Stimulated activated effector memory CD8-positive, alpha-beta T cell treated with anti-CD3 and anti-CD28 coated beads, Interleukin-12 subunit alpha, Interleukin-12 subunit beta, amount 100 ng/mL, for 72 hours (primary cell): Measurements from ENCODE around the gene MAGED1.
A peak's percentile ranks its signal among the peaks of the same experiment; 100 is the strongest.

Experiments used
- ATAC-seq: fragments of 150-1000 bp; cut with Tn5 transposase; 2 replicates; pipeline ENCODE4 v1.10.0; 2021
- DNase-seq, 2 donors: peaks; one replicate each; pipeline ENCODE4 v3.0.0; 2021 to 2022; ENCODE audit warnings: low spot score in 2 of 2
- H3K27ac Mint-ChIP-seq: one replicate; pipeline ENCODE4 v1.8.0; 2022; ENCODE audit warnings: mild to moderate bottlenecking, mixed read lengths
- H3K36me3 Mint-ChIP-seq: one replicate; pipeline ENCODE4 v1.8.0; 2022; ENCODE audit warnings: mild to moderate bottlenecking, mixed read lengths
- H3K4me1 Mint-ChIP-seq: one replicate; pipeline ENCODE4 v1.8.0; 2022; ENCODE audit warnings: mixed read lengths
- H3K4me3 Mint-ChIP-seq: one replicate; pipeline ENCODE4 v1.8.0; 2022; ENCODE audit warnings: mild to moderate bottlenecking, mixed read lengths
- H3K9me3 Mint-ChIP-seq: one replicate; pipeline ENCODE4 v1.8.0; 2022; ENCODE audit warnings: mixed read lengths

The MAGED1 gene, protein sequence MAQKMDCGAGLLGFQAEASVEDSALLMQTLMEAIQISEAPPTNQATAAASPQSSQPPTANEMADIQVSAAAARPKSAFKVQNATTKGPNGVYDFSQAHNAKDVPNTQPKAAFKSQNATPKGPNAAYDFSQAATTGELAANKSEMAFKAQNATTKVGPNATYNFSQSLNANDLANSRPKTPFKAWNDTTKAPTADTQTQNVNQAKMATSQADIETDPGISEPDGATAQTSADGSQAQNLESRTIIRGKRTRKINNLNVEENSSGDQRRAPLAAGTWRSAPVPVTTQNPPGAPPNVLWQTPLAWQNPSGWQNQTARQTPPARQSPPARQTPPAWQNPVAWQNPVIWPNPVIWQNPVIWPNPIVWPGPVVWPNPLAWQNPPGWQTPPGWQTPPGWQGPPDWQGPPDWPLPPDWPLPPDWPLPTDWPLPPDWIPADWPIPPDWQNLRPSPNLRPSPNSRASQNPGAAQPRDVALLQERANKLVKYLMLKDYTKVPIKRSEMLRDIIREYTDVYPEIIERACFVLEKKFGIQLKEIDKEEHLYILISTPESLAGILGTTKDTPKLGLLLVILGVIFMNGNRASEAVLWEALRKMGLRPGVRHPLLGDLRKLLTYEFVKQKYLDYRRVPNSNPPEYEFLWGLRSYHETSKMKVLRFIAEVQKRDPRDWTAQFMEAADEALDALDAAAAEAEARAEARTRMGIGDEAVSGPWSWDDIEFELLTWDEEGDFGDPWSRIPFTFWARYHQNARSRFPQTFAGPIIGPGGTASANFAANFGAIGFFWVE

DNA sequence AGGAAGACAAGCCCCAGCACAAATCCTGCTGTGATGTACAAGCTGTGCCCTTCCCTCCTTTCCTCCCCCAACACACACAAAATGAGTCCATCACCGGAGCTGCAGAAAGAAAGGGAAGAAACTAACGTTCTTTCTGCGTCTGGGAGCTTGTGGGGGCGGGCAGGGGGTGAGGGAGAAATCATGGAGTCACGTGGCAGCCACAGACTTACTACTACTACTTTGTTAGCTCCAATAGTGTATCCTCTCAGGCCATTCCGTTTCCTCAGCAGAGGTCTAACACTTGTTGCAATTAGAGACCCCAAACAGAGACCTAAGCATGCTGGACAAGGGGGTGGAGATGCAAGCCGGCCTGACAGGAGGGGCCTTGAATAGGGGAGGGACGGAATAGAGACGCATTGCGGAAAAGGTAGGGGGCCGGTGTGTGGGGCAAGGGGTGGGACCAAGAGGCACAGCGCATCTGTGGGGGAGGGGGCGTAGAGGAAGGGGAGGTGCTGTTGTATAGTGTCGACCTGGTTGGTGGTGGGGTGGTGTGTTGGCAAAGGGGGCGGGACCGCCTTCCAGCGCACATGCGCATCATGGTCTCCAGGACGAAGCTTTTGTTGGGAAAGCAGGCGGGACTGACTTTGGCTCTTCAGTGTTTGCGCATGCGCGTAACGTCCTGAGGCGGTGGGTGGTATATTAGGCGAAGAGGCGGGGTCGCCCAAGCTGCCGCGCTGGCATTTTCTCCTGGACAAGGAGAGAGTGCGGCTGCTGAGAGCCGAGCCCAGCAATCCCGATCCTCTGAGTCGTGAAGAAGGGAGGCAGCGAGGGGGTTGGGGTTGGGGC, at the start of gene MAGED1:
Gene MAGED1, plus strand, starts transcription at position 703 of the 825 bp plus-strand sequence. CDS start 682 bp downstream, outside the sequence.
- H3K27ac Mint-ChIP-seq, result peak within 1 kb of the TSS; percentile 95
- peaks cover 36% of the 10 kb centered on the region for H3K36me3 Mint-ChIP-seq
- no peaks in the 10 kb centered on the region for H3K9me3 Mint-ChIP-seq
- peak; percentile 41 to 82 for DNase-seq
- ATAC-seq, result peak; percentile 92
- peak within 1 kb of the TSS; percentile 85 for H3K4me3 Mint-ChIP-seq
- peaks cover 23% of the 10 kb centered on the region for H3K4me1 Mint-ChIP-seq

DNA sequence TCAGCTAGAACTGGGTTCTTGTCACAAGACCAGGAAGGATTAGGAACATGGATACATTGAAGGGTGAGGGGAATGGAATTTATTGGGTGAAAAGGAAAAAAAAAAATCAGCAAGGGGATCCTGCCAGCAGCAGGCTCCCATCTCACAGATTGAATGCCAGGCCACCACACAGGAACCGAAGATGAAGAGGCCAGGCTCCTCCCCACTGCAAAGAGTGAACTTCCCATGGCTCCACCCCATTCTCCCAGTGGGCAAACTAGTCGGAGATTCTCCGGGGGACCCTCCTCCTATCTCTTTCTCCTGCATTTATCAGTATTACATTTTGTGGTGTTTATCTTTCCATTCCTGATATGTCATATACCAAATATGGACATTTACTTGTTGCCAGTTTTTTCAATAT, 46.0 kb upstream of the MAGED1 start:
- H3K4me1 Mint-ChIP-seq, result peaks cover 28% of the 10 kb centered on the region
- peaks cover 10% of the 10 kb centered on the region for H3K36me3 Mint-ChIP-seq
- ATAC-seq (no peak), DNase-seq (no peak)
- H3K9me3 Mint-ChIP-seq, result peaks cover 3% of the 10 kb centered on the region
- H3K27ac Mint-ChIP-seq, result no peak overlapping the region
- H3K4me3 Mint-ChIP-seq, result no peak overlapping the region

DNA sequence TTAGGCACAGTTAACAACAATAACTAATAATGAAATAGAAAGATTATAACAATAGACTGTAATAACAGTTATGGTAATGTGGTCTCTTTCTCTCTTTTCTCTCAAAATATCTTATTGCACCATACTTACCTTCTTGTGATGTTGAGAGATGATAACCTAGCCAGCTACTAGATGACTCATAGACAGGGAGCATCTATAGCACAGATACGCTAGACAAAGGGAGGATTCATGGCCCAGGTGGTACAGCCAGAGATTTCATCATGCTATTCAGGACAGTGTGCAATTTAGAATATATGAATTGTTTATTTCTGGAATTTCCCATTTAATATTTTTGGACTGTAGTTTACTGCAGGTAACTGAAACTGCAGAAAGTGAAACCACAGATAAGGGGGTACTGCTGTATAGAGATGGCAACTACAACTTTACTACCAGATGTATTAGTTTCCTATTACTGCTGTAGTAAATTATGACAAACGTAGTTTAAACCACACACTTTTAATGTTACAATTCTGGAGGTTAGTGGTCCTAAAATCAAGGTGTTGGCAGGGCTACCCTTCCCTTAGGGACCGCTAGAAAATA, 41.8 kb upstream of the MAGED1 start:
- Mint-ChIP-seq H3K9me3 (peaks cover 6% of the 10 kb centered on the region), H3K27ac (no peak overlapping the region), H3K36me3 (peaks cover 6% of the 10 kb centered on the region), H3K4me1 (peaks cover 14% of the 10 kb centered on the region), H3K4me3 (no peak overlapping the region)
- DNase-seq (no peak), ATAC-seq (no peak)

DNA sequence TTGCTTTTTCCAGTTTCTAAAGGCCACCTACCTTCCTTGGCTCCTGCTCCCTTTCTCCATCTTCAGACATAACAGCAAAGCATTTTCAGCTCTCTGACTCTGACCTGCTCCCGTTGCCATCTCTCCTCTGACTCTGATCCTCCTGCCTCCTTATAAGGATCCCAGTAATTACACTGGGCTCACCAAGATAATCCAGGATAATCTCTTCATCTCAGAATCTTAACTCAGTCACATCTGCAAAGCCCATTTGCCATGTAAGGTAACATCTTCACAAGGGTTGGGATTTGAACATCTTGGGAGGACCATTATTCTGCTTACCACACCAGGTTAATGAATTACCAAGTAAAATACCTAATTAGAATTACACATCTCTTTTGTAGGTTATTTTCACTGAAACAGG, 41.3 kb upstream of the MAGED1 start:
- Mint-ChIP-seq H3K9me3 (peaks cover 6% of the 10 kb centered on the region), H3K36me3 (peaks cover 6% of the 10 kb centered on the region), H3K27ac (no peak overlapping the region), H3K4me1 (peaks cover 14% of the 10 kb centered on the region), H3K4me3 (no peak overlapping the region)
- no peak for DNase-seq
- ATAC-seq, result no peak

DNA sequence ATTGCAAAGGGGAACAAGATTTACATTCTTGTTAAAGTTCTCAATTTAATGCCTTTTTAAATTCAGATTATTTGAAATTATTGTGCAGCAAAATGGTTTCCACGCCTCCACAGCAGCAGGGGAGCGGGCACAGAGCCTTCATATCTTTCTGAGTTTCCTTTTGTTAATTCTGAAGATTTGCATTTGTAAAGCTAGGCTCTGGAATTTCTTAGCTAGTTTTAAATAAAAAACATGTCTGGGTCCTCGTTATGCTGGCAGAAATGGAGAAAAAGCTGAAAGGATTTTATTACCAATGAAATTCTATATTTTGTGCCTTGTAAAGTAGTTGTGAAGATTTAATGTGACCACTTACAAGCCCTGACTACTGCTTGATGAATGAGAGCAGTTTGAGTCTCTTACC, 40.8 kb upstream of the MAGED1 start:
- ATAC-seq, result no peak
- H3K4me1 Mint-ChIP-seq, result peaks cover 8% of the 10 kb centered on the region
- peaks cover 6% of the 10 kb centered on the region for H3K36me3 Mint-ChIP-seq
- DNase-seq, result no peak
- no peak overlapping the region for H3K4me3 Mint-ChIP-seq
- H3K9me3 Mint-ChIP-seq, result peaks cover 6% of the 10 kb centered on the region
- H3K27ac Mint-ChIP-seq, result no peak overlapping the region

DNA sequence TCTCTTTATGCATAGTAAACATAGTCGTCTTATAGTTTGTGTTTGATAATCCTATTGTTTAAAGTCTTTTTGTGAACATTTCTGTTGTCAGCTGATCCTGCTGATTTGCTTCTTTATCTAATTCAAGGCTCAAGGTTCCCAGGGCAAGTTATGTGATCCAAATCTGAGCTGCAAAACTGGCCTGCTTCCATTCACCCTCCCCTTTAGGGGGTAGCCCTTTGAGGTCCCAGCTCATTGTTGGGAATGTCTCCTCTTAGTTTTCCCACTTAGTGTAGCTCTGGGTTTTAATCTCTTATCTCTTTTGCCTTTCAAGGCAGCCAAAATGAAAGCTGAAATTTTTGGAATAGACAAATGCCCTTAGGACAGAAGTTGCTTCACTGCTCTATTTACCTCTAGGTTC, 40.2 kb upstream of the MAGED1 start:
- ATAC-seq (no peak), DNase-seq (no peak)
- no peak overlapping the region for H3K27ac Mint-ChIP-seq
- H3K4me3 Mint-ChIP-seq, result no peak overlapping the region
- peaks cover 6% of the 10 kb centered on the region for H3K36me3 Mint-ChIP-seq
- H3K4me1 Mint-ChIP-seq, result peaks cover 6% of the 10 kb centered on the region
- H3K9me3 Mint-ChIP-seq, result peaks cover 6% of the 10 kb centered on the region

DNA sequence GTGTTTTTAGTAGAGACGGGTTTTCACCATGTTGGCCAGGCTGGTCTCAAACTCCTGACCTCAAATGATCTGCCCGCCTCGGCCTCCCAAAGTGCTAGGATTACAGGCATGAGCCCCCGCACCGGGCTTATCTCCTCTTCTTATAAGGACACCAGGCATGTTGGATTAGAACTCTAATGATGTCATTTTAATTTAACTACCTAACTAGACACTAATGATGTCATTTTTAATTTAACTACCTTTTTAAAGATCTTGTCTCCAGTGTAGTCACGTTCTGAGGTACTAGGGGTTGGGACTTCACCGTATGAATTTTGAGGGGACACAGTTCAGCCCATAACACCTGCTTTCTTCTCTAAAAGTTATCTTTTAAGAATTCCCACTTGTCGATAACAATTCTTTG, 37.7 kb upstream of the MAGED1 start:
- no peak for DNase-seq
- Mint-ChIP-seq H3K4me3 (no peak overlapping the region), H3K27ac (no peak overlapping the region), H3K9me3 (peaks cover 6% of the 10 kb centered on the region), H3K4me1 (peaks cover 20% of the 10 kb centered on the region), H3K36me3 (peaks cover 13% of the 10 kb centered on the region)
- no peak for ATAC-seq

DNA sequence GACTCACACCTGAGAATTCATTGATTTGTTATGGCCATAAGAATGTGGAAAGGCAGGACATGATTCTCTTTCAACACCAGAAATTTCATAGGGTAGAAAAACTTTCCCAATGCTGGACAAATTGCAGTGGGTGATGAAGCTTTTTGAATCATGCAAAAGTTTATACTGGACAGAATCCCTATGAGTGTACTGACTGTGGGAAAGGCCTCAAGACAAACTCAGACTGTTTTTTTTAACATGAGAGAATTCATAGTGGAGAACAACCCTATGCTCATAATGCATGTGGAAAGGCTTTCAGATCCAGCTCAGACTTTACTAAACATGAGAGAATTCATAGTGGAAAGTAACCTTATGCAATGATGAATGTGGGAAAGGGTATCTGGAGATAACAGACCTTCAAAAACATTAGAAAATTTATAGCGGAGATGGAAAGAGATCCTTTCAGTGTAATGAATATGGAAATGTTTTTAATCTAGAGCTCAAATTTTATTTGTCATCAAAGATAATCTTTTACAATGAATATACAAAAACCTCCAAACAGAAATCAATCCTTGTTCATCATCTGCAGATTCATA, 36.2 kb upstream of the MAGED1 start:
- ATAC-seq, result no peak

DNA sequence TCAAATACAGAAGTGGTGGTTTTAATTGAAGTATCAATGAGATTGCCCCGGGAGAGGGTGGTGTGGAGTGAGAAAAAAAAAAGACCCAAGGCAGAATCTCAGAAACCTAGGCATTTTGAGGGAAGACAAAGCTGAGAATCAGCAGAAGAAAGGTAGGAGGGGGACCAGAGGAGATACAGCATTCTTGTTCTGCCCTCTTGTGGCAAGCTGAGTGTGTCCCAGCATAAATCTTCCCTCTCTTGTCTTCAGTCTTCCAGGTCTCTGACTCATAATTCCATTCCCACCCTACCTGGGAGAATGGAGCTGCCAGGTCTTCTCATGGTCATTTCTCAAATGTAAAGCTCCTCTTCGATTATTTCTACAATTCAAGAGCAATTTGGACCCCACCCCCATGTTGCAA, 32.7 kb upstream of the MAGED1 start:
- peaks cover 6% of the 10 kb centered on the region for H3K36me3 Mint-ChIP-seq
- no peak for ATAC-seq
- peaks cover 8% of the 10 kb centered on the region for H3K9me3 Mint-ChIP-seq
- no peak overlapping the region for H3K27ac Mint-ChIP-seq
- H3K4me1 Mint-ChIP-seq, result peaks cover 26% of the 10 kb centered on the region
- H3K4me3 Mint-ChIP-seq, result no peak overlapping the region
- DNase-seq, result no peak

More for the DNA sequence above, 36.2 kb upstream of the MAGED1 start:
- no peak for DNase-seq
- Mint-ChIP-seq H3K9me3 (peaks cover 6% of the 10 kb centered on the region), H3K4me1 (peaks cover 14% of the 10 kb centered on the region), H3K36me3 (peaks cover 13% of the 10 kb centered on the region), H3K27ac (no peak overlapping the region), H3K4me3 (no peak overlapping the region)

DNA sequence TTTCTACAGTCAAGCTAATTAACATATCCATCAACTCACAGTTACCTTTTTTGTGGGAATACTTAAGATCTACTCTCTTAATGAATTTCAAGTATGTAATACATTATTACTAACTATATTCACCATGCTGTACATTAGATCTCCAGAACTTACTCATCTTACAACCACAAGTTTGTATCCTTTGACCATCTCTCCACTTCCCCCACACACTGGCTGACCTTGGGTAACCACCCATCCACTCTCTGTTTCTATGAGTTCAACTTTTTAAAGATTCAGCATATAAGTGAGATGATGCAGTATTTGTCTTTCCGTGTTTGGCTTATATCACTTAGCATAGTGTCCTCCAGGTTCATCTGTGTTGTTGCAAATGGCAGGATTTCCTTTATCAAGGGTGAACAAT, 30.5 kb upstream of the MAGED1 start:
- H3K9me3 Mint-ChIP-seq, result peaks cover 5% of the 10 kb centered on the region
- no peak overlapping the region for H3K4me3 Mint-ChIP-seq
- H3K4me1 Mint-ChIP-seq, result peaks cover 33% of the 10 kb centered on the region
- DNase-seq (no peak), ATAC-seq (peak; percentile 49)
- H3K36me3 Mint-ChIP-seq, result peaks cover 6% of the 10 kb centered on the region
- H3K27ac Mint-ChIP-seq, result no peak overlapping the region

DNA sequence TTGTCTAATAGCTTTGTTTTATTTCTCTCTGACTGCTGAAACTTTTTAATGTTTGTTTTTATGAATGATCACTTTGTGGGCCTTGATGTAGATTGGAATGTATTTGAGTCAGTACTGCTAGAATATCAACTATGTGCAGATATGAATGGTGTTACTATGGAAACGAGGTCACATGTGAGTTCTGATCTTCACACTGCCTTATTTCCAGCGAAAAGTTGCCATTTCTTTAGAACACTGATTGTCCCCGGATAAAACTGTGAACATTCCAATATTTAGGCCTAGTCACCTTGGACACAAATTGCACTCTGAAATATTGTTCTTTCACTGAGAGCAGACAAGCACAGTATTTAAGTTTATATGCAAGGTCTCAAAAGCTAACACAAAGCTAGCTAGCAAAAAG, 27.2 kb upstream of the MAGED1 start:
- H3K4me3 Mint-ChIP-seq, result no peak overlapping the region
- H3K4me1 Mint-ChIP-seq, result peaks cover 19% of the 10 kb centered on the region
- H3K36me3 Mint-ChIP-seq, result no peaks in the 10 kb centered on the region
- peaks cover 5% of the 10 kb centered on the region for H3K9me3 Mint-ChIP-seq
- no peak for ATAC-seq
- no peak for DNase-seq
- H3K27ac Mint-ChIP-seq, result no peak overlapping the region

DNA sequence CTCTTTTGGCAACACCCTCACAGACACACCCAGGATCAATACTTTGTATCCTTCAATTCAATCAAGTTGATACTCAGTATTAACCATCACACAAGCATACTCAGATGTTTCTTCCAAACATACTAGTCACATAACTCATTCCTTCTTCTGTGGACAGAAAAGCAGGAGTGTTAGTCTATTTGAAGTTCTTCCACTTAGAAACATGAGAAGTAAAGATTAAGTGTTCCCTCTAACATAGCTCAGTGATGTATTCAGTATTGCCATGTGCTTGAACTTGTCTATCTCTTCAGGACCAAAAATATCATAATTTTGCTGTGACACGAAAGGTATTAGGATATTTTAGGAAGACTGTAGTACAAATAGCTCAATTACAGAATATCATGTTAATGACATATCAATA, 25.8 kb upstream of the MAGED1 start:
- no peak overlapping the region for H3K27ac Mint-ChIP-seq
- no peaks in the 10 kb centered on the region for H3K36me3 Mint-ChIP-seq
- peaks cover 5% of the 10 kb centered on the region for H3K9me3 Mint-ChIP-seq
- H3K4me3 Mint-ChIP-seq, result no peak overlapping the region
- peaks cover 19% of the 10 kb centered on the region for H3K4me1 Mint-ChIP-seq
- no peak for ATAC-seq
- DNase-seq, result no peak

DNA sequence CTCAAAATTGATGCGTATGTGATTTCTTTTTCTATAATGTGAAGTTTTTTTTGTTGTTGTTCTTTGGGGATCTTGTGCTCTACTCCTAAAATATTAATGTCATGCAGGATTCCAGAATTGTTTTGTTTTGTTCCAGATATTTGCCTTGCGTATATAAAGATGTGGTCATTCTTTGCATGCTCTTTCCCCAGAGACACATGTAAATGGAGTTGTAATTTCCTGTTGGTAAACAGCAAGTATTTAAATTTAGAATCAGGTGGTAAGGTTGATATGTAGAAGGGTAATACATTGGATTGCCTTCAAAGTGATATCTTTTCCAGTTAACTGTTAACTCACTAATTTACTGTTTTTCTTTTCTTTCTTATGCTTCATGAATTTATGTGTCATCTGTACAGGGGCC, 23.1 kb upstream of the MAGED1 start:
- Mint-ChIP-seq H3K27ac (no peak overlapping the region), H3K36me3 (no peaks in the 10 kb centered on the region), H3K4me1 (peaks cover 18% of the 10 kb centered on the region), H3K4me3 (no peak overlapping the region), H3K9me3 (no peaks in the 10 kb centered on the region)
- ATAC-seq, result no peak
- DNase-seq, result no peak

DNA sequence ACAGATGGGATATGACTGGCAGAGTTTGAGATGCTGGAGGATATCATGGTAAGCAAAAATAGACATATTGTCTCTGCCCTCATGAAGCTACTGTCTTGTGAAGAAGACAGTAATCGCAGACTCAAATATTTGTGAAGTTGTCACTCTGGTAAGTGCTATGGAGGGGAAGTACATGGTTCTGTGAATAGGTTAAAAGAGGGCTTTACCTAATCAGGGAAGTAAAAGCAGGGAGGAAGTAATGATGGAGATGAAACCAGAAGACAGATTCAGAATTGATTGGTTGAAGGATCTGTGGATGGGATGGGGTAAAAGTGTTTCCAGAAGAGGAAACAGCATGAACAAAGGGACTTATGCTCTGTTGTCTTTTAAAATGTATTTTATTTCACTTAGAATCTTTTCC, 19.3 kb upstream of the MAGED1 start:
- Mint-ChIP-seq H3K36me3 (no peaks in the 10 kb centered on the region), H3K4me3 (no peak overlapping the region), H3K27ac (no peak overlapping the region), H3K9me3 (no peaks in the 10 kb centered on the region), H3K4me1 (peaks cover 7% of the 10 kb centered on the region)
- DNase-seq, result no peak
- no peak for ATAC-seq

DNA sequence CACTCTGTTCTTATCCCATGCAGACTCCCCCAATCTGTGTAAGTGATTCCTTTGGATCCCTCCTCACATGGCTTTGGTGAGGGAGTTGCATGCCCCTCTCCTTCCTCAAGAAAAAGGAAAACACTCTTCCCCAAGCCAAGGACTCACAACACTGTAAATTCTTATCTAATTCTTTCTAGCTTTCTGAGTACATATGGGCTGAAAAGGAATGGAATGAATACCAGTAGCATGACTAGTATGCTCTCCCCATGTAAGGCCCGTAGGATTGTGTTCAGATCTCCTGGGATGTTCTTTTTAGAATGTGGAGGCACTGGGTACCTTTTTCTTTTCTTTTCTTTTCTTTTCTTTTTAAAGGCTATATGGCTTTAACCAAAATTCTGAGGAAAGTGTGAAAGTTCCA, 17.0 kb upstream of the MAGED1 start:
- Mint-ChIP-seq H3K4me1 (peaks cover 7% of the 10 kb centered on the region), H3K9me3 (no peaks in the 10 kb centered on the region), H3K4me3 (no peak overlapping the region), H3K27ac (no peak overlapping the region), H3K36me3 (no peaks in the 10 kb centered on the region)
- ATAC-seq (no peak), DNase-seq (no peak)
